ENCODE data around the gene ST8SIA1. TPM values are rescaled to one million over a fixed set of nuclear protein-coding genes. Genes with fewer than 3 reads are reported as not detected.

The ST8SIA1 gene
- total RNA-seq, 1 donor from 2014 or later, result 7.7 TPM

- no peak overlapping the region for H3K4me3 Mint-ChIP-seq (ENCODE audit: unreplicated experiment)
- H3K4me1 Mint-ChIP-seq (ENCODE audit: low read depth, unreplicated experiment), result peaks cover 62% of the 10 kb centered on the region
- FAIRE-seq (no peak), DNase-seq (ENCODE audit: low read depth) (peak; percentile 40)
- no peaks in the 10 kb centered on the region for H3K36me3 Mint-ChIP-seq (ENCODE audit: low read depth, unreplicated experiment)
- no peaks in the 10 kb centered on the region for H3K9me3 ChIP-seq (ENCODE audit: insufficient read depth, low read depth, low read length)
- no peaks in the 10 kb centered on the region for H3K79me2 ChIP-seq (ENCODE audit: insufficient read depth, low read length)
- no peaks in the 10 kb centered on the region for H3K27me3 ChIP-seq (ENCODE audit: insufficient read depth, low read length)
- no peaks in the 10 kb centered on the region for H4K20me1 ChIP-seq (ENCODE audit: insufficient read depth, low read length)
- H3K9ac ChIP-seq (ENCODE audit: low read length), result peak overlapping the region; percentile 9
- no peak overlapping the region for H2AFZ ChIP-seq (ENCODE audit: low read depth, low read length)
- TF ChIP-seq CTCF (IDR thresholded peaks at IDR 0.05; ENCODE audit: insufficient read depth, low read depth, low read length) (no peak), EZH2 (IDR thresholded peaks at IDR 0.05; ENCODE audit: insufficient read depth, low read length) (no peak)
- H3K36me3 ChIP-seq (ENCODE audit: insufficient read depth, low read length), result no peaks in the 10 kb centered on the region
- H3K4me2 ChIP-seq (ENCODE audit: low read length), result peak overlapping the region; percentile 48
- no peaks in the 10 kb centered on the region for H3K9me3 Mint-ChIP-seq (ENCODE audit: unreplicated experiment)
- H3K27ac ChIP-seq (ENCODE audit: low read depth, low read length), result peak overlapping the region; percentile 67
- H3K4me3 ChIP-seq (ENCODE audit: insufficient read depth, low read depth, low read length), result no peak overlapping the region
- peak overlapping the region; percentile 97 for H3K27ac Mint-ChIP-seq (ENCODE audit: unreplicated experiment)
- H3K27me3 Mint-ChIP-seq (ENCODE audit: low read depth, unreplicated experiment), result no peaks in the 10 kb centered on the region
- peaks cover 55% of the 10 kb centered on the region for H3K4me1 ChIP-seq (ENCODE audit: insufficient read depth, low read length)
Measured at GRCh38 chr12:22285846-22286245, 48.7 kb downstream of the ST8SIA1 start.

DNA sequence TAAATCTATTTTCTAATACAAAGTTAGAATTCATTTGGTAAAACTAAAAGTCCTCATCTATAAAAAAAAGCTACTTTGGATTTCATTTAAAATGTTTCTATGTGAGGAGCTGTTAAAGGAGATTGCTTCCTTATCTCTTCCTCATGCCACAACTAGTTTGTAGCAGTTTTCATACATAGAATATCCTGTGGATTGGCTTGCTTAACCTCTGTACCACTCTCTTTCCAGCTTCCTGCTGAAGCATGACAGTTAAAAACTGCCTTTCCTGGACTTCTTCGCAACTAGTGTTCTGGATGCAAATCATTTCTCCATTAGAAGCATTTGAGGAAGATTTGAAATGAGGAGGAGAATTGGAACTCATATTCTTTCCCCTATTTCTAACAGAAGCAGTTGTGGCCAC, 49.6 kb downstream of the ST8SIA1 start:
- TF ChIP-seq CTCF (IDR thresholded peaks at IDR 0.05; ENCODE audit: insufficient read depth, low read depth, low read length) (no peak), EZH2 (IDR thresholded peaks at IDR 0.05; ENCODE audit: insufficient read depth, low read length) (no peak)
- Histone ChIP-seq H4K20me1 (ENCODE audit: insufficient read depth, low read length) (no peaks in the 10 kb centered on the region), H3K4me1 (ENCODE audit: insufficient read depth, low read length) (peaks cover 55% of the 10 kb centered on the region), H2AFZ (ENCODE audit: low read depth, low read length) (no peak overlapping the region), H3K9me3 (ENCODE audit: insufficient read depth, low read depth, low read length) (no peaks in the 10 kb centered on the region), H3K27me3 (ENCODE audit: insufficient read depth, low read length) (no peaks in the 10 kb centered on the region), H3K79me2 (ENCODE audit: insufficient read depth, low read length) (no peaks in the 10 kb centered on the region), H3K27ac (ENCODE audit: low read depth, low read length) (no peak overlapping the region), H3K4me2 (ENCODE audit: low read length) (no peak overlapping the region), H3K36me3 (ENCODE audit: insufficient read depth, low read length) (no peaks in the 10 kb centered on the region), H3K9ac (ENCODE audit: low read length) (no peak overlapping the region), H3K4me3 (ENCODE audit: insufficient read depth, low read depth, low read length) (no peak overlapping the region)
- no peak overlapping the region for H3K4me3 Mint-ChIP-seq (ENCODE audit: unreplicated experiment)
- DNase-seq (ENCODE audit: low read depth) (peak; percentile 36), FAIRE-seq (no peak)
- no peaks in the 10 kb centered on the region for H3K36me3 Mint-ChIP-seq (ENCODE audit: low read depth, unreplicated experiment)
- H3K4me1 Mint-ChIP-seq (ENCODE audit: low read depth, unreplicated experiment), result peaks cover 64% of the 10 kb centered on the region
- H3K9me3 Mint-ChIP-seq (ENCODE audit: unreplicated experiment), result no peaks in the 10 kb centered on the region
- no peaks in the 10 kb centered on the region for H3K27me3 Mint-ChIP-seq (ENCODE audit: low read depth, unreplicated experiment)
- no peak overlapping the region for H3K27ac Mint-ChIP-seq (ENCODE audit: unreplicated experiment)

- Histone ChIP-seq H3K4me1 (ENCODE audit: insufficient read depth, low read length) (peaks cover 53% of the 10 kb centered on the region), H3K27ac (ENCODE audit: low read depth, low read length) (peak overlapping the region; percentile 91), H3K4me2 (ENCODE audit: low read length) (peak overlapping the region; percentile 82), H4K20me1 (ENCODE audit: insufficient read depth, low read length) (no peaks in the 10 kb centered on the region), H3K9me3 (ENCODE audit: insufficient read depth, low read depth, low read length) (no peaks in the 10 kb centered on the region), H2AFZ (ENCODE audit: low read depth, low read length) (no peak overlapping the region), H3K79me2 (ENCODE audit: insufficient read depth, low read length) (no peaks in the 10 kb centered on the region), H3K9ac (ENCODE audit: low read length) (peak overlapping the region; percentile 11), H3K36me3 (ENCODE audit: insufficient read depth, low read length) (no peaks in the 10 kb centered on the region), H3K4me3 (ENCODE audit: insufficient read depth, low read depth, low read length) (no peak overlapping the region), H3K27me3 (ENCODE audit: insufficient read depth, low read length) (no peaks in the 10 kb centered on the region)
- DNase-seq (ENCODE audit: low read depth) (no peak), FAIRE-seq (no peak)
- Mint-ChIP-seq H3K27me3 (ENCODE audit: low read depth, unreplicated experiment) (no peaks in the 10 kb centered on the region), H3K36me3 (ENCODE audit: low read depth, unreplicated experiment) (peaks cover 1% of the 10 kb centered on the region), H3K4me1 (ENCODE audit: low read depth, unreplicated experiment) (peaks cover 61% of the 10 kb centered on the region), H3K27ac (ENCODE audit: unreplicated experiment) (peak overlapping the region; percentile 98), H3K4me3 (ENCODE audit: unreplicated experiment) (no peak overlapping the region), H3K9me3 (ENCODE audit: unreplicated experiment) (no peaks in the 10 kb centered on the region)
- TF ChIP-seq CTCF (IDR thresholded peaks at IDR 0.05; ENCODE audit: insufficient read depth, low read depth, low read length) (no peak), EZH2 (IDR thresholded peaks at IDR 0.05; ENCODE audit: insufficient read depth, low read length) (no peak)
Measured at GRCh38 chr12:22283508-22283907, 51.0 kb downstream of the ST8SIA1 start.
